Gastroesophageal sphincter (tissue), 3 donors: ENCODE data around the gene LRP1B.

Experiments used
- EP300 ChIP-seq: sonication (generic); formaldehyde crosslinking; IDR thresholded peaks from one replicate; pipeline ENCODE4 v1.6.1; 2017; ENCODE audit warnings: antibody characterized with exemption, mild to moderate bottlenecking
- POLR2A ChIP-seq, 2 donors: fragments of 450-650 bp; IDR thresholded peaks; one replicate each; pipeline ENCODE4 v1.6.1; 2017; ENCODE audit warnings: antibody characterized with exemption in 2 of 2, mild to moderate bottlenecking in 2 of 2, moderate library complexity in 1 of 2
- POLR2AphosphoS5 ChIP-seq: sonication (generic); formaldehyde crosslinking; IDR thresholded peaks from one replicate; pipeline ENCODE4 v1.6.1; 2017; ENCODE audit warnings: antibody characterized with exemption
- TF ChIP-seq, protein P1 (sequence below), 4 experiments: fragments of 200-600 bp in 2 of 4; fragments of 450-650 bp in 2 of 4; sonication (generic) in 1 of 4; IDR thresholded peaks; one replicate each; pipeline ENCODE4 v1.5.1; 2017 to 2019; ENCODE audit warnings: antibody characterized with exemption in 4 of 4, mild to moderate bottlenecking in 2 of 4, moderate library complexity in 2 of 4

DNA sequence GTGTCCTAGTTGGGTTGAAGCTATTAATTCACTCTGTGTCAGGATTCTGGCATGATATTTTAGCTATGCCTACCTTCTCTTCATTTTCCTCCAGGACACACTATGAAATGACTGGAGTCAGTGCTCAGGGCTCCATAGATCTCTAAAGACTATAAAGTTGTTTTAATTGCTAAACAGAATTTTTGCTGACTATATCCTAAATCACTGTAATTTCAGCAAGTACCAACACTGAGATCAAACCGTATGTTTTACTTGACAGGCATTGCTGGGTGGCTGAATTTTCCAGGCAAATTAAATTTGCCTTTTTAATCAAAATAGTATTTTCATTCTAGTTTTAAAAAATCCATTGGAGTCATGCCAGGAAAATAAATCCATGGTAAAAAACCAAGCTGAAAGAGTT lies 138.1 kb downstream of the LRP1B start:
- TF ChIP-seq, protein P1, sequence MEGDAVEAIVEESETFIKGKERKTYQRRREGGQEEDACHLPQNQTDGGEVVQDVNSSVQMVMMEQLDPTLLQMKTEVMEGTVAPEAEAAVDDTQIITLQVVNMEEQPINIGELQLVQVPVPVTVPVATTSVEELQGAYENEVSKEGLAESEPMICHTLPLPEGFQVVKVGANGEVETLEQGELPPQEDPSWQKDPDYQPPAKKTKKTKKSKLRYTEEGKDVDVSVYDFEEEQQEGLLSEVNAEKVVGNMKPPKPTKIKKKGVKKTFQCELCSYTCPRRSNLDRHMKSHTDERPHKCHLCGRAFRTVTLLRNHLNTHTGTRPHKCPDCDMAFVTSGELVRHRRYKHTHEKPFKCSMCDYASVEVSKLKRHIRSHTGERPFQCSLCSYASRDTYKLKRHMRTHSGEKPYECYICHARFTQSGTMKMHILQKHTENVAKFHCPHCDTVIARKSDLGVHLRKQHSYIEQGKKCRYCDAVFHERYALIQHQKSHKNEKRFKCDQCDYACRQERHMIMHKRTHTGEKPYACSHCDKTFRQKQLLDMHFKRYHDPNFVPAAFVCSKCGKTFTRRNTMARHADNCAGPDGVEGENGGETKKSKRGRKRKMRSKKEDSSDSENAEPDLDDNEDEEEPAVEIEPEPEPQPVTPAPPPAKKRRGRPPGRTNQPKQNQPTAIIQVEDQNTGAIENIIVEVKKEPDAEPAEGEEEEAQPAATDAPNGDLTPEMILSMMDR (IDR thresholded peaks at IDR 0.05) = no peak
- TF ChIP-seq POLR2A (IDR thresholded peaks at IDR 0.05) (no peak), POLR2AphosphoS5 (no peak), EP300 (no peak)
